GM18873 (cell line): ENCODE measurements around the gene SPON1.

Experiments
- ATAC-seq: cut with Tn5 transposase; IDR thresholded peaks from one replicate; pipeline ENCODE4 v1.9.1; 2021; ENCODE audit warnings: mild to moderate bottlenecking, moderate library complexity, moderate number of reproducible peaks; ENCODE audit not compliant: unreplicated experiment, low FRiP score

Gene SPON1

GRCh38 chr11:13942971-13943381 lies 19.5 kb upstream of the SPON1 start:
- no peak for ATAC-seq

GRCh38 chr11:13944016-13944415 lies 18.5 kb upstream of the SPON1 start:
- ATAC-seq = no peak

GRCh38 chr11:13944911-13945425 lies 17.6 kb upstream of the SPON1 start:
- no peak for ATAC-seq

- ATAC-seq = no peak
Measured at GRCh38 chr11:13947379-13947778, 15.1 kb upstream of the SPON1 start.

- no peak for ATAC-seq
Measured at GRCh38 chr11:13949876-13950275, 12.6 kb upstream of the SPON1 start.

- no peak for ATAC-seq
Measured at GRCh38 chr11:13952221-13952620, 10.3 kb upstream of the SPON1 start.

GRCh38 chr11:13952668-13953067 lies 9.9 kb upstream of the SPON1 start:
- no peak for ATAC-seq

GRCh38 chr11:13954591-13954990 lies 7.9 kb upstream of the SPON1 start:
- ATAC-seq = no peak

- no peak for ATAC-seq
Measured at GRCh38 chr11:13955971-13956421, 6.5 kb upstream of the SPON1 start.

GRCh38 chr11:13956988-13957387 lies 5.5 kb upstream of the SPON1 start:
- no peak for ATAC-seq

- no peak for ATAC-seq
Measured at GRCh38 chr11:13958641-13959400, 3.7 kb upstream of the SPON1 start.

GRCh38 chr11:13962198-13962561 lies 343 bp upstream of the SPON1 start:
- ATAC-seq = no peak

GRCh38 chr11:13963169-13963948 lies 836 bp downstream of the SPON1 start:
- no peak for ATAC-seq

- no peak for ATAC-seq
Measured at GRCh38 chr11:13963949-13964770, 1.6 kb downstream of the SPON1 start.

- ATAC-seq = no peak
Measured at GRCh38 chr11:13964771-13965074, 2.2 kb downstream of the SPON1 start.

- no peak for ATAC-seq
Measured at GRCh38 chr11:13965337-13965736, 2.8 kb downstream of the SPON1 start.

GRCh38 chr11:13966013-13966412 lies 3.5 kb downstream of the SPON1 start:
- no peak for ATAC-seq

GRCh38 chr11:13966486-13966885 lies 4.0 kb downstream of the SPON1 start:
- ATAC-seq = no peak

GRCh38 chr11:13970986-13971385 lies 8.5 kb downstream of the SPON1 start:
- ATAC-seq = no peak

- no peak for ATAC-seq
Measured at GRCh38 chr11:13972043-13972910, 9.8 kb downstream of the SPON1 start.
